ENCODE measurements around the gene PRKAR2A. TPM values are rescaled to one million over a fixed set of nuclear protein-coding genes. Genes with fewer than 3 reads are reported as not detected.
"Not testable (repeated sequence)": the region's sequence is repeated elsewhere in the genome, so short reads cannot be mapped to it uniquely, and the experiment has no call there.

Gene PRKAR2A
- total RNA-seq, 1 donor, result 47.9 TPM

DNA sequence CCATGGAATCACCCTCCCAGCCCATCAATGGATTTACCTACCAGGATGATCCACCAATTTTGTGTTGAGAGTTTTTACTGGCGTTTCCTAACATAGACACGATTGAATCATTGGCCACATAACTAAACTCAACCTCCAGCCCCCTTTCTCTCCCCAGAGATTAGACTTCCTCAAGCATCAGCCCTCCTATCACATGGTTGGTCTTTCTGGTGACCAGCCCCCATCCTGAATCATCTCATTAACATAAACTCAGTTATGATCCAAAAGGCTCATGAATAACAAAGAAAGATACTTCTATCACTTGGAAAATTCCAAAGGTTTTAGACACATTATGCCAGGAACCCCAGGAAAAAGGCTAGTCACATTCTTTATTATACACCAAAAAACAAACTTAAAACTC is 21.2 kb downstream of the PRKAR2A start:
- H3K4me3 ChIP-seq (ENCODE audit: low read depth, low read length), result no peak overlapping the region
- TF ChIP-seq, protein P1, sequence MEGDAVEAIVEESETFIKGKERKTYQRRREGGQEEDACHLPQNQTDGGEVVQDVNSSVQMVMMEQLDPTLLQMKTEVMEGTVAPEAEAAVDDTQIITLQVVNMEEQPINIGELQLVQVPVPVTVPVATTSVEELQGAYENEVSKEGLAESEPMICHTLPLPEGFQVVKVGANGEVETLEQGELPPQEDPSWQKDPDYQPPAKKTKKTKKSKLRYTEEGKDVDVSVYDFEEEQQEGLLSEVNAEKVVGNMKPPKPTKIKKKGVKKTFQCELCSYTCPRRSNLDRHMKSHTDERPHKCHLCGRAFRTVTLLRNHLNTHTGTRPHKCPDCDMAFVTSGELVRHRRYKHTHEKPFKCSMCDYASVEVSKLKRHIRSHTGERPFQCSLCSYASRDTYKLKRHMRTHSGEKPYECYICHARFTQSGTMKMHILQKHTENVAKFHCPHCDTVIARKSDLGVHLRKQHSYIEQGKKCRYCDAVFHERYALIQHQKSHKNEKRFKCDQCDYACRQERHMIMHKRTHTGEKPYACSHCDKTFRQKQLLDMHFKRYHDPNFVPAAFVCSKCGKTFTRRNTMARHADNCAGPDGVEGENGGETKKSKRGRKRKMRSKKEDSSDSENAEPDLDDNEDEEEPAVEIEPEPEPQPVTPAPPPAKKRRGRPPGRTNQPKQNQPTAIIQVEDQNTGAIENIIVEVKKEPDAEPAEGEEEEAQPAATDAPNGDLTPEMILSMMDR (IDR thresholded peaks at IDR 0.05; ENCODE audit: insufficient read depth, low read depth, low read length), result no peak
- peak; percentile 66 for DNase-seq (ENCODE audit: low read depth)

DNA sequence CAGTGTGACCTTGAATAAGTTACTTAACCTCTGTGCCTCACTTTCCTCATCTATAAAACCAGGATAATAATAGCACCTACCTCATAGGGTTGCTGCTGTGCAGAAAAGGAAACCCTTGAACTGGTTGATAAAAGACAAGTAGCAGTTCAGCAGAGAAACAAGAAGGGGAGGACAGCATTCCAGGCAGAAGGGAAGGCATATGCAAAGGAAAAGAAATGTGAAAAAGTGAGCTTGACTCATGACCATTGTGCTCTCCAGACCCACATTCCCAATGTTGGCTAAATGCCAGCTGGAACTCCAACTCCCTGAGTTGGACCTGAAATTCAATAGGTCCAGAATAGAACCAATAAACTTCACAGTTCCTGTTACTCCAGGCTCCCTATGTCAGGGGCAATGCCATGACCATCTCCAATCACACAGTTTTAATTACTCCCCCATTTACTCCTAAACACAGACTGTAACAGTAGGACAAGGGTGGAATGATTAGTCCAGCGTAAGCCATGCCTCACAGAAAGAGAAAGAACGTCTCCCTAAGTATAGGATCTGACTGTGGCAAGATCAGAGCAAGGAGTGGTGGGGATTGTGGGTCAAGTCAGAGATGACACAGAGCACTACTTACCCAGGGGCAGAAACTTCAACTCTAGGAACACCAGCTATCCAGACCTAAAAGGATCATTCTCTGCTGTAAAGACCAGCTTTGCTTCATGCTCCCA is 26.9 kb downstream of the PRKAR2A start:
- peak; percentile 38 for DNase-seq (ENCODE audit: low read depth)
- TF ChIP-seq, protein P1 (IDR thresholded peaks at IDR 0.05; ENCODE audit: insufficient read depth, low read depth, low read length), result no peak
- no peak overlapping the region for H3K4me3 ChIP-seq (ENCODE audit: low read depth, low read length)

DNA sequence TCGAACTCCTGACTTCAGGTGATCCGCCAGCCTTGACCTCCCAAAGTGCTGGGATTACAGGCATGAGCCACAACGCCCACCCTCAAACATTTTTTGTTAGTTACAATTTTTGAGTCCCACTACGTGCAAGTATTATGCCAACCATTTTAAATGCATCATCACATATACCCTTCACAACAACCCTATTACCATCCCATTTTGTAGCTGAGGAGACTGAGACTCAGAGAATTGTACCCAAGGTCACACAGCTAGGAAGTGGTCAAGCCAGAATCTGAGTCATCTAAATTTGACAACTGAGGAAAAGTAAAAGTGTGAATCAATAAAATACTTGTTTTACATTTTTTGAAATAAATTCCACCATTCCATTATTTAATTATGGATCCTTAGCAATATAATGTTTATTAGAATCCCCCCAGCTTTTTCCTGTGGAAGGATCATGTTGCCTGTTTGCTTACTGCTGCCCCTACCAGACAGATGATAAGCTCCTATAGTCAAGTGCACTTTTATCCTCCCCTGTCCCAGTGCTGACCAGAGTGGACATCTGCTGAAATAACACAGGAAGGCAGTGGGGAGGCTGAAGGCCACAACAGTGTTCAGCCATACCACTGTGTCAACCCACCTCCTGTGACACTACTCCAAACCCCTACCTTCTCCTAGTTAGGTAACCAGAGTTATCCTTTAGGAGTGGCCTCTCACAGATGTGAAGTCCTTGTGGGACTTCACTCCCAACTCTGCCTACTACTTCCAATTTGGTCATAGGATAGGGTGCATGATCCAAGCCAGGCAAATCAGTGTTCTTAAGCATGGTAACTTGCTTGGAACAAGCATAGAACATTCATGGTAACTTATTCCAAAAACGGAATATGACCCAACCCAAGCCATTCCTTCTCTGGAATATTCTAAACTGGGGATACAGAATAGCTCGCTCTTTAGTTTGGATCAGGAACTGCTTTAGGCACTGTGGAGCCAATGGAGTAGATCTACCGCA is 28.1 kb downstream of the PRKAR2A start:
- TF ChIP-seq, protein P1 (IDR thresholded peaks at IDR 0.05; ENCODE audit: insufficient read depth, low read depth, low read length), result no peak
- no peak for DNase-seq (ENCODE audit: low read depth)
- H3K4me3 ChIP-seq (ENCODE audit: low read depth, low read length), result no peak overlapping the region

DNA sequence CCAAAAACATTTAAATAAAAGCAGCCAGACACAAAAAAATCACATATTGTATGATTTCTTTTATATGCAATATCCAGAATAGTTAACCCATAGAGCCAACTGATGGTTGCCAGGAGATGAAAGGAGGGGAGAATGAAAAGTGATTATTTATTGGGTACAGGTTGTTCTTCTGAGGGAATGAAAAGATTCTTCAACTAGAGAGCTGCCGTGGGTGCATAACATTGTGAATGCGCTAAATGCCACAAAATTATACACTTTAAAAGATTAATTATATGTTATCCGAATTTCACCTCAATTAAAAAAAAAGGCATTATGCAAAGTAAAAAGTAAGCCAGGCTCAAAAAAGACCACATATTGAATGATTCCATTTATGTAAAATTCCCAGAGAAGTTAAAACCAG is 36.1 kb downstream of the PRKAR2A start:
- no peak for DNase-seq (ENCODE audit: low read depth)
- H3K4me3 ChIP-seq (ENCODE audit: low read depth, low read length), result no peak overlapping the region
- TF ChIP-seq, protein P1 (IDR thresholded peaks at IDR 0.05; ENCODE audit: insufficient read depth, low read depth, low read length), result no peak

DNA sequence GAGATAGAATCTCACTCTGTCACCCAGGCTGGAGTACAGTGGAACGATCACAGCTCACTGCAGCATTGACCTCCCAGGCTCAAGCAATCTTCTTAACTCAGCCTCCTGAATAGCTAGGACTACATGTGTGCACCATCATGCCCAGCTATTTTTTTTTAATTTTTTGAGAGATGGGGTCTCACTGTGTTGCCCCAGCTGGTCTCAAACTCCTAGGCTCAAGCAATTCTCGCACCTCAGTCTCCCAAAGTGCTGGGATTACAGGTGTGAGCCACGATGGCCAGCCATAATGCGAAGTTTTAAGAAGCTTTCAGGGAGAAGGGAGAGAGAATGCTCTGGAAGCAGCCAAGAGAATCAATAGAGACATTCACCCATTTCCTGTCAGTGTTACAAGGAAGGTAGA is 42.7 kb downstream of the PRKAR2A start:
- TF ChIP-seq, protein P1 (IDR thresholded peaks at IDR 0.05; ENCODE audit: insufficient read depth, low read depth, low read length), result no peak

DNA sequence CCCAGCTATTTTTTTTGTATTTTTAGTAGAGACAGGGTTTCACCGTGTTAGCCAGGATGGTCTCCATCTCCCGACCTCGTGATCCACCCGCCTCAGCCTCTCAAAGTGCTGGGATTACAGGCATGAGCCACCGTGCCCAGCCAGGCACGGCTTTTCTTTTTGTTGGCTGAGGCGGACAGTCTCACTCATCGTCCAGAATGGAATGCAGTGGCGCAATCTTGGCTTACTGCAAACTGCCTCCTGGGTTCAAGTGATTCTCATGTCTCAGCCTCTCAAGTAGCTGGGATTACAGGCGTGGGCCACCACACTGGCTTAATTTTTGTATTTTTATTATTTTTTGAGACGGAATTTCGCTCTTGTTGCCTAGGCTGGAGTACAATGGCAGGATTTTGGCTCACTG is 46.8 kb downstream of the PRKAR2A start:
- H3K4me3 ChIP-seq (ENCODE audit: low read depth, low read length); DNase-seq (ENCODE audit: low read depth): not testable (repeated sequence)

More for the DNA sequence above, 42.7 kb downstream of the PRKAR2A start:
- DNase-seq (ENCODE audit: low read depth), result no peak
- no peak overlapping the region for H3K4me3 ChIP-seq (ENCODE audit: low read depth, low read length)

DNA sequence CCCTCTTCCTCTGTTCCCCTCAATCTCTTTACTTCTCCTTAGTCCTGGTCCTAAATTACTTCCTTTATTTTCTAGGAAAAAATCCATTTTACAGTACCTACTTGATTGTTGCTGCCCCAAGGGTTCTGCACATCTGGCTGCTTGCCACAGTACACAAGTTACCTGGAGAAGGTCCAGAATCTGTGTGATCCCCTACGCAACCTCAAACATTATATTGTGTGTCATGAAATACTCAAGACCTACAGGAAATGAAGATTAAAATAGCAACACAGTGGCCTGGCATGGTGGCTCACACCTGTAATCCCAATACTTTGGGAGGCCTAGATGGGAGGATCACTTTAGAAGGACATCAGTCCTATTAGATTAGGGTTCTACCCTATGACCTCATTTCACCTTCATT is 48.7 kb downstream of the PRKAR2A start:
- TF ChIP-seq, protein P1 (IDR thresholded peaks at IDR 0.05; ENCODE audit: insufficient read depth, low read depth, low read length), result no peak
- no peak for DNase-seq (ENCODE audit: low read depth)
- no peak overlapping the region for H3K4me3 ChIP-seq (ENCODE audit: low read depth, low read length)
